Measurements from ENCODE around the gene TBCK.

DNA sequence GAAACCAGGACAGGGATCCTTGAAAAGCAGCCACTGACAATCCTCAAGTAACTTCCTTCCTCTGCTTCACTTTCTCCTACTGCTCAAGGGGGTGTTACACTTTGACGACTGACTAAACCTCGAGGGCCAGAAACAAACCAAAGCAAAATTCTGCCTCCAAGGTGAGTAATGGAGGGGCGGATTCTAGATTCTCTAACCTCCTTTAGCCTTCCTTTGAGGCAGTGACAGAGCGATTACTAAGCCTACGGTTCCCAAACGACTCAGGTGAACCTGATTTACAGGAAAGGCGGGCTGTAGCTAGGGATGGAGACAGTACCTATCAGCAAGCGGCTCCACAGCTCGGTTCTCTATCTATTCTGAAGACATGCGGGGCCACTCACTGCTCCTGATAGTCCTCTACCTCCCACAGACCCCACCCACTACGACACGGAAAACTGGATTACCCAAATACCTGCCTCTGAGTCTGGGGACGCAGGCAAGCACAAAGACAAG, 487 bp downstream of the TBCK start:
- TF ChIP-seq POLR2AphosphoS5 (IDR thresholded peaks at IDR 0.05; ENCODE audit: low read depth, low read length) (no peak), POLR2A (IDR thresholded peaks at IDR 0.05; ENCODE audit: low read depth, low read length) (no peak)
